HG03469 (cell line): ENCODE data around the gene TAGLN.

ENCODE experiments used
- ATAC-seq: cut with Tn5 transposase; IDR thresholded peaks from one replicate; pipeline ENCODE4 v1.9.1; 2021; ENCODE audit warnings: mild to moderate bottlenecking, moderate library complexity, moderate number of reproducible peaks; ENCODE audit not compliant: unreplicated experiment

Gene TAGLN

GRCh38 chr11:117199053-117199915 is at the start of gene TAGLN:
Gene TAGLN, plus strand, starts transcription at chr11:117199370. Its CDS starts 3,644 bp downstream, at chr11:117203014.
- ATAC-seq: no peak

GRCh38 chr11:117152066-117152465 is 47.1 kb upstream of the TAGLN start:
- no peak for ATAC-seq

GRCh38 chr11:117154468-117154867 is 44.7 kb upstream of the TAGLN start:
- ATAC-seq: no peak

GRCh38 chr11:117157507-117157906 is 41.7 kb upstream of the TAGLN start:
- ATAC-seq: no peak

- ATAC-seq: no peak
Measured at GRCh38 chr11:117159892-117160291, 39.3 kb upstream of the TAGLN start.

- ATAC-seq: no peak
Measured at GRCh38 chr11:117160826-117161225, 38.3 kb upstream of the TAGLN start.

- no peak for ATAC-seq
Measured at GRCh38 chr11:117166491-117166890, 32.7 kb upstream of the TAGLN start.

GRCh38 chr11:117169736-117170135 is 29.4 kb upstream of the TAGLN start:
- no peak for ATAC-seq

GRCh38 chr11:117170210-117170609 is 29.0 kb upstream of the TAGLN start:
- ATAC-seq: no peak

- ATAC-seq: no peak
Measured at GRCh38 chr11:117171007-117171403, 28.2 kb upstream of the TAGLN start.

GRCh38 chr11:117171404-117172061 is 27.6 kb upstream of the TAGLN start:
- ATAC-seq: no peak

GRCh38 chr11:117172724-117173421 is 26.3 kb upstream of the TAGLN start:
- ATAC-seq: no peak

GRCh38 chr11:117175104-117175503 is 24.1 kb upstream of the TAGLN start:
- ATAC-seq: no peak

- no peak for ATAC-seq
Measured at GRCh38 chr11:117175781-117176180, 23.4 kb upstream of the TAGLN start.

- ATAC-seq: no peak
Measured at GRCh38 chr11:117176186-117176585, 23.0 kb upstream of the TAGLN start.

- no peak for ATAC-seq
Measured at GRCh38 chr11:117177534-117178209, 21.5 kb upstream of the TAGLN start.

GRCh38 chr11:117178210-117179034 is 20.7 kb upstream of the TAGLN start, which contains the start of gene SIDT2:
Gene SIDT2, plus strand, starts transcription at chr11:117178743. Its CDS starts 521 bp downstream, at chr11:117179264.
- ATAC-seq: peak; percentile 81

GRCh38 chr11:117179048-117179999 is 19.8 kb upstream of the TAGLN start:
- ATAC-seq: no peak

GRCh38 chr11:117180020-117180419 is 19.1 kb upstream of the TAGLN start:
- ATAC-seq: no peak
